Activated T-cell treated with anti-CD3 and anti-CD28 coated beads, Interleukin-2, amount 50 U/mL, for 4 hours (primary cell): Measurements from ENCODE around the gene NFIC. TPM values are rescaled to one million over a fixed set of nuclear protein-coding genes. Genes with fewer than 3 reads are reported as not detected.
"Not testable (repeated sequence)": the region's sequence is repeated elsewhere in the genome, so short reads cannot be mapped to it uniquely, and the experiment has no call there.

Experiments
- ATAC-seq, 2 donors: fragments of 200-7000 bp; cut with Tn5 transposase; one replicate each; pipeline ENCODE4 v1.10.0; 2021
- DNase-seq: peaks from one replicate; pipeline ENCODE4 v3.0.0-alpha.2; 2020
- H3K27me3 Mint-ChIP-seq: one replicate; pipeline ENCODE4 v1.8.0; 2021; ENCODE audit warnings: low read depth, mixed read lengths
- H3K36me3 Mint-ChIP-seq: one replicate; pipeline ENCODE4 v1.8.0; 2022; ENCODE audit warnings: mixed read lengths; ENCODE audit not compliant: insufficient read depth
- H3K4me1 Mint-ChIP-seq: one replicate; pipeline ENCODE4 v1.8.0; 2021; ENCODE audit warnings: low read depth, mixed read lengths
- H3K4me3 Mint-ChIP-seq: one replicate; pipeline ENCODE4 v1.8.0; 2021; ENCODE audit warnings: mild to moderate bottlenecking, moderate library complexity, mixed read lengths
- H3K9me3 Mint-ChIP-seq: one replicate; pipeline ENCODE4 v1.8.0; 2021; ENCODE audit warnings: mixed read lengths
- total RNA-seq, 3 donors: library from RNA; stranded (reverse); gene quantifications; one replicate each; pipeline ENCODE4 v1.2.1, GENCODE V29; 2021

Gene NFIC
- total RNA-seq, result 10 to 100 TPM; 26.0 to 33.6 (median 30.3) TPM

DNA sequence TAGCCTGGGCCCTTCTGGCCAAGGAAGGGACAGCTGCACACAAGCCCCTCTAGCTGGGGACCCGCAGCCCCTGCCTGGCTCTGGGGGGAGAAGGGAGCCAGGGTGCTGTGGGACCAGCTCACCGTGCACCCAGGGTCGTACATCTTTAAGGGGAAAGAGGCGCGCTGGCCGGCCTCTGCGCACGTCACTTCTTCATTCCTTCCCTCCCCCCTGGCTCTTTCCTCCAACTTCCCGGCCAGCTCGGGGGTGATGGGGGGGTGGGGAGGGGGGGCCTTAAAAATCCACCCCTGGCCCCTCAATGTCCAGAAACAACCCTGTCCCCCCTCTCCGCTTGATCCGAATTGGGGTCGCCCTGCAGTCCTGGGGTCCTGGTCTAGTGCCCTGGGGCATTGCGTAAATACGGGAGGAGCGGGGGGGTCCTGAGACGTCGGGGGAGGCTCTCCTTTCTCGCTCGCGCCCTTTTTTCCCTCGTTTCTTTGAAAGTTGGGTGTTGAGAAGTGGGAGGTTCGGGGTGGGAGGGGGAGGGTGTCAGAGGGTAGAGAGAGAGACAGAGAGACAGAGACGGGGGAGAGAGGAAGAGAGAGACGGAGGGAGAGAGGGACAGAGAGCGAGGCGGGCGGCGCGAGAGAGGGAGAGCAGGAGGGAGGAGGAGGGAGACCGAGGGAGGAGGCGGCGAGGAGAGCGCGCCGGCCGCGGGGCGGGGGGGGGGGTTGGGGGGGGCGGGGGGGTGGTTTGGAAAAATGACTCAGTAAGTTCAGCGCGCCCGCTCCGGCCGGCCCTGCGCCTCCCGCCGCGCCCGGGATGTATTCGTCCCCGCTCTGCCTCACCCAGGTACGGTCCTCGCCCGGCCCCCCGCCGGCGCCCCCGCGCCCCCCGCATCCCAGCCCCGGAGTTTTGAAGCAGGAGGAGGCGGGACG is at the start of gene NFIC:
TSS of gene NFIC (plus strand) at position 748 of the 917 bp plus-strand sequence. CDS start at position 802, 54 bp downstream.
- ATAC-seq (peak; percentile 56 to 60), DNase-seq (peak; percentile 39)
- H3K36me3 Mint-ChIP-seq, result no peaks in the 10 kb centered on the region

DNA sequence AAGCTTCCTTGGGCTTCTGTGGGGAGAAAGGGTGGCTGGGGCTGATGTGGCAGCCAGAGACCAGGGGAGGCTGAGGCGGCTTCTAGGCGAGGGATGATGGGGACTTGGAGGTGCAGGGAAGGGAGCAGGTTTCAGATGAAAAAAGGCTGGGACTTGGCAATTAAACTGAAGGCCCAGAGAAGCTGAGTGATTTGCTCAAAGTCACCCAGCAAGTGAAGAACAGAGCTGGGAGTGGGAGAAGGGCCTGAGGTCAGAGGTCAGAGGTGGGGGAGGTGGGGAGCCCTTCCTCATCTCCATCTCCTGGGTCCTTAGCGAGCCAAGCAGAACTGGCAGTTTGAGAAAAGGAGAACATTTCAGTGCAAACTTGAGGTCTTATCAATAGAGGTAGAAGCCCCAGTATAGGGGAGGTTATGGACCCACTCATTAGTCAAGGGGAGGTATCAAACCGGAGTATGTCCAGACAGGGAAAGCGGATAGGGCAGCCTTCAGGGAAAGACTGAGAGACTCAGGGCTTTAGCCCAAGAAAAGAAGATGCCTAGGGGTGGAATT is 49.6 kb upstream of the NFIC start:
- Mint-ChIP-seq H3K4me1 (no peaks in the 10 kb centered on the region), H3K36me3 (no peaks in the 10 kb centered on the region), H3K9me3 (no peaks in the 10 kb centered on the region), H3K27me3 (peaks cover 29% of the 10 kb centered on the region), H3K4me3 (no peak overlapping the region)
- DNase-seq, result no peak
- no peak for ATAC-seq

More for the DNA sequence above, at the start of gene NFIC:
- Mint-ChIP-seq H3K4me3 (peak within 1 kb of the TSS; percentile 73), H3K27me3 (peaks cover 5% of the 10 kb centered on the region), H3K9me3 (no peaks in the 10 kb centered on the region), H3K4me1 (peaks cover 45% of the 10 kb centered on the region)

DNA sequence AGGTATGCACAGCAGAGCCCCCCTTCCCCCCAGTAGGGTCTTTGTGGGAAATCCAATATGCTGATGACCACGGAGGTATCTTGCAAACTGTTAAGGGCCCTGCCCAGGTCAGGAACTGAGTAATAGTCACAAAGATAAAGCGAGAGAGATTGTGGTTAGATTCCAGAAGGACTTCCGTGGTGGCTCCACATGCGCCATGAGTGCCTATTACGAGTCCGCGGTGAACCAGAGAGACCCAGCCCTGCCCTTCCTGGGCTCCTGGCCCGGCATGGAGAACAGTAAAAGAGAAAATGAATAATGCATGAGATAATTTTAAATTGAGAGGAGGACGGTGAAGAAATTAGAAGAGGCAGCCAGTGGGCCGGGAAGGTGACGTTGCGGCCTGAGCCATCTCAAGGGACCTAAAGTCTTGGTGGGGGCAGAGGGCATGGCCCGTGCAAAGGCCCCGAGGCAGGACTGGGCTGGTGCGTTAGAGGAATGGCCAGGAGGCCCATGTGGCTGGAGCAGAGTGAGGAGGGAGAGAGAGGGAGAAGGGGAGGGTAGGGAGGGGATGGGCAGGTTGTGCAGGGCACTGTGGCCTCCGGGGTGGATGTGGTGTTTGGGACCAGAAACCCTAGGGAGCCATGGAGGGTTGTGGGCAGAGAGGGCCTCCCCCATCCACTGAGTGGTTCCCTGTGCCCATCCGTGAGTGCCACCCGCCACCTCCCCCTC is 46.6 kb upstream of the NFIC start:
- no peak for DNase-seq
- Mint-ChIP-seq H3K36me3 (no peaks in the 10 kb centered on the region), H3K27me3 (peaks cover 19% of the 10 kb centered on the region), H3K9me3 (no peaks in the 10 kb centered on the region), H3K4me1 (no peaks in the 10 kb centered on the region), H3K4me3 (no peak overlapping the region)
- ATAC-seq, result no peak

DNA sequence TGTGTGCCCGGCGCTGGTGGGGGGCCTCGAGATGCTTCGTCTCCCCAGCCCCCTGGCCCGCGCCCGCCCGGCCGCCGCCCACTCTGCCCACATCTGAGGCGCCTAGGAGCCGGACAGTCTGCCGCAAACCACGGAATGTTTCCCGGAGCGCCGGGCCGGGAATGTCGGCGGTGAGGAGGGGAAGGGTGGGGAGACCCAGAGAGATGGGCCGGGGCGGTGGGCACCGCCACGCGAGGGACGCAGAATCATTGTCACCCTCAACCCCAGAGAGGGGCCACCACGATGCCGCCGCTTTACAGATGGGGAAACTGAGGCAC is 46.1 kb upstream of the NFIC start:
- Mint-ChIP-seq H3K4me3 (no peak overlapping the region), H3K9me3 (no peaks in the 10 kb centered on the region), H3K36me3 (no peaks in the 10 kb centered on the region), H3K4me1 (no peaks in the 10 kb centered on the region), H3K27me3 (peaks cover 19% of the 10 kb centered on the region)
- ATAC-seq (no peak), DNase-seq (no peak)

DNA sequence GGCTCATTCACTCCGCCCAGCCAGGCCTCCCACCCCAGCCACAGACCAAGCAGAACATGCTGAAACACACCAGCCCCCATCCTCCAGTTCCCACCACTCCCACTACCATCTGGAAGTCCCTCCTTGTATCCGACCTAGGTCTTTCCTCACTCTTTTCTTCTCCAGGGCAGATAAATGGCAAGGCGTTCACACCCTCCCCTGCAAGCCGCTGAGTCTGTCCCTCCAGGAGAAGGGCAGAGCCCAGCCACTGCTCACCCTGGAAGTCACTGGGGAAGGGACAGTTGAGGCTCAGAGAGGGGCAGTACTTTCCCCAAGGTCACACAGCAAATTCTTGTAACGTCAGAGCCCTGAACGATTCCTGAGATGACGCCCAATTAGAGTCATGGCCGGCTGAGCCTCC is 45.5 kb upstream of the NFIC start:
- no peak for DNase-seq
- Mint-ChIP-seq H3K27me3 (peaks cover 19% of the 10 kb centered on the region), H3K36me3 (no peaks in the 10 kb centered on the region), H3K4me1 (no peaks in the 10 kb centered on the region), H3K4me3 (no peak overlapping the region), H3K9me3 (no peaks in the 10 kb centered on the region)
- ATAC-seq, result no peak

DNA sequence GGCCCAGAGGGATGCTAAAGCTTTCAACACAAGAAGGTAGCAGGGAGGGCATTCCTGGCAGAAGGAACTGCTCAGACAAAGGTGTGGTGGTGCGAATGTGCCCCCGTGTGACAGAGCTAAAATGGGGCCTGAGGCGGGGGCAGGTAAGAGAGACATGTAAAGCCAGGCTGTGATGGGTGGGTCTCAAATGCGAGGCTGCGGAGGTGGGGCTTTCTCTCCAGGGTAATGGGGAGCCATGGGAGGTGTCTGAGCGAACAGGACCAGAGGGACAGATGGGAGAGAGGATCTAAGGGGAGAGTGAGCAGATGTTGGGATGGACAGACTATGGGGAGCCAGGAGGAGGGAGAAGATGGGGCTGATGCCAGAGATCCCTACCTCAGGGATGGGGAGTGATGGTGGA is 44.7 kb upstream of the NFIC start:
- H3K36me3 Mint-ChIP-seq, result no peaks in the 10 kb centered on the region
- ATAC-seq, result no peak
- H3K9me3 Mint-ChIP-seq, result no peaks in the 10 kb centered on the region
- DNase-seq, result no peak
- H3K27me3 Mint-ChIP-seq, result peaks cover 19% of the 10 kb centered on the region
- no peaks in the 10 kb centered on the region for H3K4me1 Mint-ChIP-seq
- H3K4me3 Mint-ChIP-seq, result no peak overlapping the region

DNA sequence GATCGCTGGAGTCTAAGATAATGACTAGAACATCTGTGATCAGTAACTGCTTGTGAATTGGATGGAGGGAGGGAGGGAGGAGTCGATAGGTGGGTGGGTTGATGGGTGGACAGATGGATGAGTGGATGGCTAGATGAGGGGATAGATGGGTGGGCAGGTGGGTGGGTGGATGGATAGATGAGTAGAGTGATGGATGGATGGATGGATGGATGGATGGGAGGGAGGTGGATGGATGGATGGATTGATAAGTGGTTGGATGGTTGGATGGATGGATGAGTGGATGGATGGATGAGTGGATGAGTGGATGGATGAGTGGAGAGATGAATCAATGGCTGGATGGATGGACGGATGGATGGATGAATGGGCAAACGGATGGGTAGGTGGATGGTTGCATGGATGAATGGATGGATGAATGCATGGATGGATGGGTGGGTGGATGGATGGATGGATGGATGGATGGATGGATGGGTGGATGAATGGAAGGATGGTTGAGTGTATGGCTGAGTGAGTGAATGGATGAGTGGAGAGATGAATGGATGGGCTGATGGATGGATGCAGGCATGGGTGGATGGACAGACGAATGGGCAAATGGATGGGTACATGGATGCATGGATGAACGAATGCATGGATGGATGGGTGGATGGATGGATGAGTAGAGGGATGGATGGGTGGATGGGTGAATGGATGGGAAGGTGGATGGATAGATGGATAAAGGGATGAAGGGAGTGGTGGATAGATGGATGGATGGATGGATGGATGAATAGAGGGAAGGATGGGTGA is 44.0 kb upstream of the NFIC start:
- Mint-ChIP-seq H3K4me3 (no peak overlapping the region), H3K27me3 (peaks cover 21% of the 10 kb centered on the region), H3K36me3 (no peaks in the 10 kb centered on the region), H3K9me3 (no peaks in the 10 kb centered on the region), H3K4me1 (no peaks in the 10 kb centered on the region)
- ATAC-seq (no peak), DNase-seq (no peak)

DNA sequence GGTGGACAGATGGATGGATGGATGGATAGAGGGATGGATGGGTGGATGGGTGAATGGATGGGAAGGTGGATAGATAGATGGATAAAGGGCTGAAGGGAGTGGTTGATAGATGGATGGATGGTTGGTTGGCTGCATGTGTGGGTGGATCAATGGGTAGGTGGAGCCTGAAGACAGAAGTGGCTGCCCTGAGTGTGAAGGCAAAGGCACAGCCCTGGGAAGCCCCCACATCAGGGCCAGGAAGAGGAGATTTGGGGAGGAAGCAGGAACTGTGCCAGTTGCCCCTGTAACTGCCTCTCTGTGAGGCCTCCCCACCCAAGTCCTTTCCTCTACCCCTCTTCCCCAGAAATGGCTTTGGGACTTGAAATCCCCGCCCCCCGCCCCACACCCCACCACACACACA is 43.4 kb upstream of the NFIC start:
- no peak for DNase-seq
- no peak overlapping the region for H3K4me3 Mint-ChIP-seq
- H3K36me3 Mint-ChIP-seq, result no peaks in the 10 kb centered on the region
- H3K4me1 Mint-ChIP-seq, result no peaks in the 10 kb centered on the region
- ATAC-seq, result no peak
- H3K27me3 Mint-ChIP-seq, result peaks cover 23% of the 10 kb centered on the region
- H3K9me3 Mint-ChIP-seq, result no peaks in the 10 kb centered on the region

DNA sequence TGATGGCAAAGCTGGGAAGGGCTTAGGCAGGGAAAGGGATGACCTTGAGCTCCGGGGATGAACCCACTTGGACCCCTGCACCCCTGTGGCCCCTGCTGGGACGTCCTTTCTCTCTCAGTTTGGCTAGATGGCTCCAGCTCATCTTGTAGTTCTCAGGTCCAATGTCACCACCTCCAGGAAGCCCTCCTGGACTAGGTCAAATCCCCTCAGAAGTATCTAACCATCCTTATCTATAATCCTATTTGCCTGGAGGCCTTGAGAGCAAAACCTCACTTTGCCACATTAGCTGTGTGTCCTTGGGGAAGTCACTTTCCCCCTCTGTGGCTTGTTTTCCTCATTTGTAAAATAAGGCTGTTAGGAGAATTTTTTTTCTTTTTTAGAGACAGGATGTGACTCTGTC is 42.7 kb upstream of the NFIC start:
- no peak overlapping the region for H3K4me3 Mint-ChIP-seq
- no peaks in the 10 kb centered on the region for H3K4me1 Mint-ChIP-seq
- no peak for ATAC-seq

DNA sequence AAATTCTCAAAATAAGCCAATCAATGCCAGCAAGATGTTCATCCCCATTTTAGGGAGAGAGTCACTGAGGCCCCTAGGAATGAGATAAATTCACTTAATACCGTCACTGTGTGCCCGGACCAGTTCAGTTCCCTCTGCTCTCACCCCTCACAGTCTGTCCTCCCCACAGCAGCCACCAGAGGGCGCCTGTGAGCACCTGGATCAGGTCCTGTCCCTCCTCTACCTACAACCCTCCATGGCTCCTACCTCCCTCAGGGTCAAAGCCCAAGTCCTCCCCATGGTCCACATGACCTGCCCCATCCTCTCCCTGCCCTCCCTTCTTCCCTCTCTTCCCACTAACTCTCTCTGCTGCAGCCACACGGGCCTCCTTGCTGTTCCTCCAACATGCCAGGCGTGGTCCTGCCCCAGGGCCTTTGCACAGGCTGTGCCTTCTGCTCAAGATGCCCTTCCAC is 42.0 kb upstream of the NFIC start:
- Mint-ChIP-seq H3K4me3 (no peak overlapping the region), H3K36me3 (no peaks in the 10 kb centered on the region), H3K9me3 (no peaks in the 10 kb centered on the region), H3K4me1 (no peaks in the 10 kb centered on the region), H3K27me3 (peaks cover 19% of the 10 kb centered on the region)
- ATAC-seq (peak; percentile 57 to 79), DNase-seq (peak; percentile 75)

More for the DNA sequence above, 42.7 kb upstream of the NFIC start:
- peaks cover 20% of the 10 kb centered on the region for H3K27me3 Mint-ChIP-seq
- no peak for DNase-seq
- no peaks in the 10 kb centered on the region for H3K36me3 Mint-ChIP-seq
- no peaks in the 10 kb centered on the region for H3K9me3 Mint-ChIP-seq

DNA sequence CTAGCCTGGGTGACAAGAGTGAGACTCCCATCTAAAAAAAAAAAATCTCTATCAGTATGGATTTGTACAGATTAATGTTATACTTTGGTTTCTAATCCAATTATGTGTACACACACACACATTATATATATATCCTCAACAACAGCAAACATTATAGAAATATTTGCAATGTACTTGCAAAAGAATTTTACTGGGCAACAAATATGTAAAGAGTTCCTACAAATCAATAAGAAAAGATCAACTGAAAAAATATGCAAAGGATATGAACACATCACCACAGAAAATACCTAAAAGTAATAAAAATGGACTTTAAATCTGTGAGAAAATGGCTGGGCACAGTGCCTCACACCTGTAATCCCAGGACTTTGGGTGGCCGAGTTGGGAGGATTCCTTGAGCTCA is 40.9 kb upstream of the NFIC start:
- Mint-ChIP-seq H3K36me3 (no peaks in the 10 kb centered on the region), H3K27me3 (peaks cover 15% of the 10 kb centered on the region), H3K4me3 (no peak overlapping the region), H3K9me3 (no peaks in the 10 kb centered on the region), H3K4me1 (no peaks in the 10 kb centered on the region)
- ATAC-seq, result no peak
- DNase-seq, result no peak

DNA sequence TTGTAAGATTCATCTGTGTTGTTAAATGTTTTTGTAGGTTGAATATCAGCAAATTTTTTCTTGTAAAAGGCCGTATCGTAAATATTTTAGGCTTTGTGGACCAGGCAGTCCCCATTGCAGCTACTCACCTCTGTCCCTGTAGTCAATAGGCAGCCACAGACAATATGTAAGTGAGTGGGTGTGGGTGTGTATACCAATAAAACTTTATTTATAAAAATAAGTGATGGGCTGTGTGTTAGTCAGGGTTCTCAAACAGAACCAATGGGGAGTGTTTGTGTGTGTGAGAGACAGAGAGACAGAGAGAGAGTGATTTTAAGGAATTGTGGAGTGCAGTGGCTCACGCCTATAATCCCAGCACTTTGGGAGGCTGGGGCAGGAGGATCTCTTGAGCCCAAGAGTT is 37.6 kb upstream of the NFIC start:
- H3K27me3 Mint-ChIP-seq, result peaks cover 4% of the 10 kb centered on the region
- no peak for ATAC-seq
- no peak for DNase-seq
- H3K4me3 Mint-ChIP-seq, result no peak overlapping the region
- H3K4me1 Mint-ChIP-seq, result no peaks in the 10 kb centered on the region
- no peaks in the 10 kb centered on the region for H3K9me3 Mint-ChIP-seq
- no peaks in the 10 kb centered on the region for H3K36me3 Mint-ChIP-seq

DNA sequence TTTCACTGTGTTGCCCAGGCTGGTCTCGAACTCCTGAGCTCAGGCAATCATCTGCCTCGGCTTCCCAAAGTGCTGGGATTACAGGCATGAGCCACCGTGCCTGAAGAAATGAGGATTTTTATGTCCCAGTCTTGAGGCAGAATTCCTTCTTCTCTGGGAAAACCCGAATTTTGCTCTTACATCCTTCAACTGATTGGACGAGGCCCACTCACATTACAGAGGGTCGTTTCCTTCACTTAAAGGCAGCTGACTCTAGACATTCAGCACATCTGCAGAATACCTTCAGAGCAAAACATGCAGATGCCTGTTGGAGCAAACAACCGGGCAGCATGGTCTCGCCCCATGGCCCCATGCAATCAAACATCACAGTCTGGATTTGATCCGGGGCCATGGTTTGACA is 36.3 kb upstream of the NFIC start:
- H3K9me3 Mint-ChIP-seq, result no peaks in the 10 kb centered on the region
- H3K4me1 Mint-ChIP-seq, result no peaks in the 10 kb centered on the region
- H3K27me3 Mint-ChIP-seq, result peaks cover 4% of the 10 kb centered on the region
- no peaks in the 10 kb centered on the region for H3K36me3 Mint-ChIP-seq
- no peak for DNase-seq
- no peak for ATAC-seq
- no peak overlapping the region for H3K4me3 Mint-ChIP-seq

DNA sequence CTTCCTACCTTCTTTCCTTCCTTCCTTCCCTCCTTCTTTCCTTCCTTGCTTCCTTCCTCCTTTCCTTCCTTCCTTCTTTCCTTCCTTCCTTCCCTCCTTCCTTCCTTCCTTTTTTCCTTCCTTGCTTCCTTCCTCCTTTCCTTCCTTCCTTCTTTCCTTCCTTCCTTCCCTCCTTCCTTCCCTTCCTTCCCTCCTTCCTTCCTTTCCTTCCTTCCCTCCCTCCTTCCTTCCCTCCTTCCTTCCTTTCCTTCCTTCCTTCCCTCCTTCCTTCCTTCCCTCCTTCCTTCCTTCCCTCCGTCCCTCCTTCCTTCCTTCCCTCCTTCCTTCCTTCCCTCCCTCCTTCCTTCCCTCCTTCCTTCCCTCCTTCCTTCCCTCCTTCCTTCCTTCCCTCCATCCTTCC is 34.2 kb upstream of the NFIC start:
- not testable (repeated sequence) for H3K4me1 Mint-ChIP-seq, H3K27me3 Mint-ChIP-seq

More for the DNA sequence above, 34.2 kb upstream of the NFIC start:
- H3K4me3 Mint-ChIP-seq, H3K36me3 Mint-ChIP-seq, H3K9me3 Mint-ChIP-seq, DNase-seq, ATAC-seq: not testable (repeated sequence)
